ENCODE measurements around the gene ONECUT1.

Gene ONECUT1

DNA sequence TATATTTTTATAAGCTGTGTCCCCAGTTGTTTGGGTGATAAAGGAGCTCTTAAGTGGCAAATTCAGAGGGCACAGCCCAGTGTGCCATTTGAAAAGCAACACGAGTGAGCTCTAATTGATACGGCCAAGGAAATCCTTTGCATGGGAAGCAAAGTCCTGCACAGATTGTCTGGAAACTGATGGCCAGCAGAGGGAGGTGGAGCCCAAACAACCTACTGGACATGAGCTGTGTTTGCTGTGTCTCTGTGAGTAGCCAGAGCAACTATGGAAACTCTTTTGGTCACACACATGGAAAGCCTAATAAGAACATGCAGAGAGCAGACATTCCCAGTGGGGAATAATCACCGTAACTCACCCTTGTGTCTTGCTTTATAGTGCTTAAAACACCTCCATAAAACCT lies 24.4 kb downstream of the ONECUT1 start:
- TF ChIP-seq CTCF (conservative IDR thresholded peaks at IDR 0.05) (peak; percentile 46), ZFX (IDR thresholded peaks at IDR 0.05) (no peak)

DNA sequence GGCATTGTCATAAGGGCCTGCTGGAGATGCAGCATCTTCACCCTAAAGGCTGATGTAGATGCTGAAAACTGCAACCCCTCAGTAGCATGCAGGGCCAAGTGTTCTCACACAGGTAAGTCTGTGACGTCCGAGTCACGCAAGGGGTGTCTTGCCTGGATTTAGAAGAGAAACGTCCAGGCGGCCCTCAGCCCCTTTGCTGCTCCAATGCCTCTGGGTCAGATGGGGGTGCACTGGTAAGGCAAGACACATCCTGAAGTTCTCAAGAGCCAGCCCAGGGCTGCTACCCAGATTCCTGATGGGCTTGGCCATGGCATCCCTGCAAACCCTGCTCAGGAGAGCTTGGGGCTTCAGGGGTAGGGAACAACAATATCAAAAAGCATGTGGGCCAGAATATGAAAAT lies 25.4 kb downstream of the ONECUT1 start:
- TF ChIP-seq CTCF (conservative IDR thresholded peaks at IDR 0.05) (no peak), ZFX (IDR thresholded peaks at IDR 0.05) (no peak)
- H3K27ac ChIP-seq, result no peak overlapping the region

More for the DNA sequence above, 24.4 kb downstream of the ONECUT1 start:
- no peak overlapping the region for H3K27ac ChIP-seq

- TF ChIP-seq CTCF (conservative IDR thresholded peaks at IDR 0.05) (no peak), ZFX (IDR thresholded peaks at IDR 0.05) (no peak)
- no peak overlapping the region for H3K27ac ChIP-seq
Measured at GRCh38 chr15:52762621-52763020, 27.5 kb downstream of the ONECUT1 start.

DNA sequence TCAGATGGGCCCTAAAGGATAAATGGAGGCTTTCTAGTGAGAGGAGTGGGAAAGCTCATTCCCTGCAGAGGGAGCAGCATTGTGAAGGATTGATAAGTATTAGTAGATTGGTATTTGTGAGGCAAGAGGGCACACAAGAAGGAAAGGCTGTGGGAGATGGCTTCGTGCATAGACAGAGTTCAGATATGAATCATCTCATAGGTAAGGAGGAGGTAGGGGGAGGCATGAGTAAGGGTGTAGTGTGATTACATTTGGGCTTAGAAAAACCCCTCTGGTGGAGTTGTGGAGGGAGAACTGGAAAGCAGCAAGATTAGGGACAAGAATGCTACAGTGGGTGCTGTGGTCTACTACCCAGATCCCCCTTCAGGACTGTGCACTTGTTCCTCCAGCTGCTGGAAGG lies 29.6 kb downstream of the ONECUT1 start:
- no peak overlapping the region for H3K27ac ChIP-seq
- TF ChIP-seq ZFX (IDR thresholded peaks at IDR 0.05) (no peak), CTCF (conservative IDR thresholded peaks at IDR 0.05) (no peak)

GRCh38 chr15:52759969-52760368 lies 30.2 kb downstream of the ONECUT1 start:
- no peak overlapping the region for H3K27ac ChIP-seq
- TF ChIP-seq CTCF (conservative IDR thresholded peaks at IDR 0.05), result no peak; the same call in 1 of the 2 replicates
- no peak for TF ChIP-seq ZFX (IDR thresholded peaks at IDR 0.05)

DNA sequence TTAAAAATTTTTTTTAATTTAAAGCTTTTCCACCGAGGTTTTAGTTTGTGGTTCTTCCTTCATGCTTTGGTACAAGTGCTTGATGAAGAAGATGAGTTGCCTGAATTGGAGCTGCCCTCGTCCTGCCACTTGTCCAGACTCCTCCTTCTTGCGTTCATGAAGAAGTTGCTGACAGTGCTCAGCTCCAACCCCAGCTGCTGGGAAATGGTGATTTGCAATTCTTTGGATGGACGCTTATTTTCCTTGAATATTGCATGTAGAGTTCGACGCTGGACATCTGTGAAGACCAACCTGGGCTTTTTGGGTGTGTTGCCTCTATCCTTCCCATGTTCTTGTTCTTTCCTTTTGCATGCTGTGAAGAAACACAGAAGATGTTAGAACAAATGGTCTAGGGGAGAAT lies 32.6 kb downstream of the ONECUT1 start:
- no peak overlapping the region for H3K27ac ChIP-seq
- TF ChIP-seq ZFX (IDR thresholded peaks at IDR 0.05) (no peak), CTCF (conservative IDR thresholded peaks at IDR 0.05) (no peak)

GRCh38 chr15:52751522-52751921 lies 38.6 kb downstream of the ONECUT1 start:
- no peak for TF ChIP-seq CTCF (conservative IDR thresholded peaks at IDR 0.05)
- TF ChIP-seq ZFX (IDR thresholded peaks at IDR 0.05), result no peak
- no peak overlapping the region for H3K27ac ChIP-seq
